Neural crest cell (in vitro differentiated cells): ENCODE data around the gene MAP2K1. TPM values are rescaled to one million over a fixed set of nuclear protein-coding genes. Genes with fewer than 3 reads are reported as not detected.
"Not testable (repeated sequence)": the region's sequence is repeated elsewhere in the genome, so short reads cannot be mapped to it uniquely, and the experiment has no call there.

Source experiments
- DNase-seq: peaks from one replicate; pipeline ENCODE4 v3.0.0; 2021; ENCODE audit warnings: low read depth, mixed read lengths, low spot score
- H3K27ac Mint-ChIP-seq: one replicate; pipeline ENCODE4 v1.8.0; 2021; ENCODE audit warnings: mild to moderate bottlenecking, mixed read lengths; ENCODE audit not compliant: unreplicated experiment
- H3K27me3 Mint-ChIP-seq: 2 replicates; pipeline ENCODE4 v1.8.0; 2021; ENCODE audit warnings: low read depth, mild to moderate bottlenecking, mixed read lengths
- H3K36me3 Mint-ChIP-seq: 2 replicates; pipeline ENCODE4 v1.8.0; 2021; ENCODE audit warnings: low read depth, mild to moderate bottlenecking, mixed read lengths
- H3K4me1 Mint-ChIP-seq: 2 replicates; pipeline ENCODE4 v1.8.0; 2021; ENCODE audit warnings: mixed read lengths
- H3K4me3 Mint-ChIP-seq: one replicate; pipeline ENCODE4 v1.8.0; 2021; ENCODE audit warnings: mild to moderate bottlenecking, mixed read lengths
- H3K9me3 Mint-ChIP-seq: 2 replicates; pipeline ENCODE4 v1.8.0; 2021; ENCODE audit warnings: mixed read lengths
- CTCF ChIP-seq: fragments of 200-600 bp; sonication (generic); conservative IDR thresholded peaks from 2 replicates; pipeline ENCODE4 v1.5.0; 2021; ENCODE audit warnings: antibody characterized with exemption, mild to moderate bottlenecking
- total RNA-seq: library from RNA; stranded (reverse); gene quantifications from 2 replicates; pipeline ENCODE4 v1.2.1, GENCODE V29; 2021

MAP2K1 gene
- total RNA-seq, 1 donor from 2014 or later: 43.3 TPM

DNA sequence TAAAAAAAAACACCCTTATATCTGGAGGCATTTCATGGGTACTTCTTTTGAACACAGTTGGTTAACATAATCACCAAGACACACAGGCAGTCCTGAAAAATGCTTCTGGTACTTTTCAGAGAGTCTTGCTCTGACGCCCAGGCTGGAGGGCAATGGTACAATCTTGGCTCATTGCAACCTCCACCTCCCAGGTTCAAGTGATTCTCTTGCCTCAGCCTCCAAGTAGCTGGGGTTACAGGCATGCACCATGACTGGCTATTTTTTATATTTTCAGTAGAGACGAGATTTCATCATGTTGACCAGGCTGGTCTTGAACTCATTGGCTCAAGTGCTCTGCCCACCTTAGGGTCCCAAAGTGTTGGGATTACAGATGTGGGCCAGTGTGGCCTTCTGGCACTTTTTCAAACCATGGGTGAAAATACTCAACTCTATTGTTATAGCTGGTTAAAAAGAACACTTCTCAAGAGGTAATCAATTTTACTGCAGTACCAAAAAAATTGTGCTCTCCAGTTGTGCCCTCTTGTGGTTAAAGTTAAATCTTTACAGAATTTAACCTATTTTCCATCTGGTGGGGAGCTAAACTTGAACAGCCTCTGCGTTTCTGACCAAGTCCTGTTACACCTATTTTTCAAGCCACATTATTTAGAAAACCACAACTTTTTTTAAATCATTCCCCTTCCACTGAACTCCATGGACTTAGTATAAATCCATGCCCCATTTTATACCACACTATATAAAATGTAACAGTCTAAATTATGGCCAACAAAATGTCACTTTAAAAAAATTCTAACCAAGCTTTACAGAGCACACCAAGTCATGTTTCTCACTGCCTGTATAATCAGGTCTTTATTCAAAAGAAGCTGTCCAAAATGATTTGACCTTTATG, 112.0 kb downstream of the MAP2K1 start:
- Mint-ChIP-seq H3K9me3 (no peaks in the 10 kb centered on the region), H3K27me3 (peaks cover 3% of the 10 kb centered on the region), H3K4me1 (peaks cover 43% of the 10 kb centered on the region), H3K27ac (no peak overlapping the region), H3K36me3 (peaks cover 33% of the 10 kb centered on the region), H3K4me3 (peak overlapping the region; percentile 94)
- DNase-seq: no peak
- peak; percentile 65 for TF ChIP-seq CTCF

DNA sequence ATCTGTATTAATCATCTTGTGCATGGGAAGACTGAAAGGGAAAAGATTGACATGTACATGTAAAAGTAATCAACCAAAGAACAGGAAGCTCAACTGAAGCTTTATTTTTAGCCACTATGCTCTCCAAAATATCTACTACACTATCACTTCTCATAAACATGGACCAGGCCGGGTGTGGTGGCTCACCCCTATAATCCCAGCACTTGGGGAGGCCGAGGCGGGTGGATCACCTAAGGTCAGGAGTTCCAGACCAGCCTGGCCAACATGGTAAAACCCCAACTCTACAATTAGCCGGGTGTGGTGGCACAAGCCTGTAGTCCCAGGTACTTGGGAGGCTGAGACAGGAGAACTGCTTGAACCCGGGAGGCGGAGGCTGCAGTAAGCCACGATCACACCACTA, 113.6 kb downstream of the MAP2K1 start:
- H3K27me3 Mint-ChIP-seq, H3K9me3 Mint-ChIP-seq, H3K27ac Mint-ChIP-seq, DNase-seq: not testable (repeated sequence)
- H3K36me3 Mint-ChIP-seq: peaks cover 40% of the 10 kb centered on the region
- peaks cover 50% of the 10 kb centered on the region for H3K4me1 Mint-ChIP-seq
- peak overlapping the region; percentile 39 for H3K4me3 Mint-ChIP-seq

GRCh38 chr15:66502491-66502890, 115.8 kb downstream of the MAP2K1 start:
- H3K27ac Mint-ChIP-seq: no peak overlapping the region
- peak overlapping the region; percentile 98 for H3K4me3 Mint-ChIP-seq
- H3K36me3 Mint-ChIP-seq: peaks cover 37% of the 10 kb centered on the region

DNA sequence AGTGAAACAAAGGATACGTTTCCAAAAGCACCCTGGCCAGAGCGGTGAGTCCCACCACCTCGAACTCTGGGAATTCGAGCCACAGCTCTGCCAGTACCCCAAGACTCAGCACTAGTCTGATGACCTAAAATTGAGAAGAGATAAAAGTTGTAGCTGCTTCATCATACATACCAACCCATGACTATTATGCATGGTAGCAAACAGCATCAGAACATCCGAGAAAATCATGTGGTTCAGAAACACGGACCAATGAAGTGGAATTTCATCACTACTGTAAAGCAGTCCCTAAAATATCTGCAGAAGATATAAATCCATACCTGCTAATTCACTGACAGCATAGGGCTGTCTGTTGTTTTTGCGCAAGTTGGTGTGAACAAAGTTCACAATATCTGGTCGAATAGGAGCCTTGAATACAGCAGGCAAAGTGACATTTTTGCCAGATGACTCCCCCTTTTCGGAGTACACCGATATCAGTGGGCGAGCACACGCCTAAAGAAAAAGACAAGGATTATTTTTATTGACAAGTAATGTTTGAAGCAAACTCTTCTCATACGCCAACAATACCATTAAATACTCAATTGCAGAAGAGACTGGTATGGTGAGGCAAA, 116.4 kb downstream of the MAP2K1 start:
- Mint-ChIP-seq H3K4me1 (peaks cover 49% of the 10 kb centered on the region), H3K4me3 (peak overlapping the region; percentile 98), H3K36me3 (peaks cover 33% of the 10 kb centered on the region), H3K27ac (peak overlapping the region; percentile 58)
- H3K9me3 Mint-ChIP-seq, H3K27me3 Mint-ChIP-seq, DNase-seq: not testable (repeated sequence)

More at GRCh38 chr15:66502491-66502890, 115.8 kb downstream of the MAP2K1 start:
- DNase-seq: no peak
- no peaks in the 10 kb centered on the region for H3K9me3 Mint-ChIP-seq
- no peak for TF ChIP-seq CTCF
- peaks cover 55% of the 10 kb centered on the region for H3K4me1 Mint-ChIP-seq
- no peaks in the 10 kb centered on the region for H3K27me3 Mint-ChIP-seq

- Mint-ChIP-seq H3K9me3 (no peaks in the 10 kb centered on the region), H3K27me3 (no peaks in the 10 kb centered on the region), H3K4me3 (peak overlapping the region; percentile 98), H3K27ac (peak overlapping the region; percentile 100), H3K36me3 (peaks cover 32% of the 10 kb centered on the region), H3K4me1 (peaks cover 47% of the 10 kb centered on the region)
- no peak for TF ChIP-seq CTCF
- no peak for DNase-seq
These were observed 117.3 kb downstream of the MAP2K1 start for GRCh38 chr15:66503780-66504562.
